NB4 (cell line): ENCODE data around the gene CDH23.

Experiments
- MAX ChIP-seq: IDR thresholded peaks from 2 replicates; pipeline ENCODE4 v1.6.1; 2011; ENCODE audit warnings: low read depth, low read length
- MYC ChIP-seq: IDR thresholded peaks from 2 replicates; pipeline ENCODE4 v1.6.1; 2011; ENCODE audit warnings: low read depth, low read length
- POLR2A ChIP-seq: IDR thresholded peaks from 2 replicates; pipeline ENCODE4 v1.6.1; 2011; ENCODE audit warnings: mild to moderate bottlenecking; ENCODE audit not compliant: insufficient read length; ENCODE audit errors: extremely low read depth
- TF ChIP-seq, protein P1 (sequence below): IDR thresholded peaks from one replicate; pipeline ENCODE4 v1.5.1; 2012; ENCODE audit warnings: low read depth, low read length

- TF ChIP-seq, protein P1, sequence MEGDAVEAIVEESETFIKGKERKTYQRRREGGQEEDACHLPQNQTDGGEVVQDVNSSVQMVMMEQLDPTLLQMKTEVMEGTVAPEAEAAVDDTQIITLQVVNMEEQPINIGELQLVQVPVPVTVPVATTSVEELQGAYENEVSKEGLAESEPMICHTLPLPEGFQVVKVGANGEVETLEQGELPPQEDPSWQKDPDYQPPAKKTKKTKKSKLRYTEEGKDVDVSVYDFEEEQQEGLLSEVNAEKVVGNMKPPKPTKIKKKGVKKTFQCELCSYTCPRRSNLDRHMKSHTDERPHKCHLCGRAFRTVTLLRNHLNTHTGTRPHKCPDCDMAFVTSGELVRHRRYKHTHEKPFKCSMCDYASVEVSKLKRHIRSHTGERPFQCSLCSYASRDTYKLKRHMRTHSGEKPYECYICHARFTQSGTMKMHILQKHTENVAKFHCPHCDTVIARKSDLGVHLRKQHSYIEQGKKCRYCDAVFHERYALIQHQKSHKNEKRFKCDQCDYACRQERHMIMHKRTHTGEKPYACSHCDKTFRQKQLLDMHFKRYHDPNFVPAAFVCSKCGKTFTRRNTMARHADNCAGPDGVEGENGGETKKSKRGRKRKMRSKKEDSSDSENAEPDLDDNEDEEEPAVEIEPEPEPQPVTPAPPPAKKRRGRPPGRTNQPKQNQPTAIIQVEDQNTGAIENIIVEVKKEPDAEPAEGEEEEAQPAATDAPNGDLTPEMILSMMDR: no peak
- no peak for TF ChIP-seq POLR2A
- TF ChIP-seq MAX: no peak
- no peak for TF ChIP-seq MYC
Measured at GRCh38 chr10:71703577-71703976, 306.9 kb downstream of the CDH23 start.
